GM03348 (cell line): ENCODE data around the gene PCCB.
"Not testable (repeated sequence)": the region's sequence is repeated elsewhere in the genome, so short reads cannot be mapped to it uniquely, and the experiment has no call there.

ENCODE experiments used
- DNase-seq: peaks from one replicate; pipeline ENCODE4 v3.0.0; 2012; ENCODE audit warnings: low spot score

PCCB gene

DNA sequence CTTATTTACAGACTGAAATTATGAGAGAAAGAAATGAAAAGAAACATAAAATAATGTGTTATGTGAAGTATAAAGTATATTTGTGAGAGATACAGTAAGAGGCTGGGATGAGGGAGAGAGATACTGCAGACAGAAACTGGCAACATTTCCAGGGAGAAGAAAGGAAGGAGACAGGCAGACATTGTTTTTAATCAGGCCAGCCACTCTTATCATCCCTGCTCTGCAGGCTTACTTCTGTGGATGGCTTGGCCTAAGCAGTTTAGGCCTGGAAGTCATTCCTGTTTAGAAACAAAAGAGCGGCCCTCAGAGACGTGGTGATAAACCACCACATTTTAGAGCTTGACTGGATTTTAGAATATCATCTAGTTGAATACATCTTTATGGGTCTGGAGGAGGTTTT lies 12.4 kb downstream of the PCCB start:
- no peak for DNase-seq

DNA sequence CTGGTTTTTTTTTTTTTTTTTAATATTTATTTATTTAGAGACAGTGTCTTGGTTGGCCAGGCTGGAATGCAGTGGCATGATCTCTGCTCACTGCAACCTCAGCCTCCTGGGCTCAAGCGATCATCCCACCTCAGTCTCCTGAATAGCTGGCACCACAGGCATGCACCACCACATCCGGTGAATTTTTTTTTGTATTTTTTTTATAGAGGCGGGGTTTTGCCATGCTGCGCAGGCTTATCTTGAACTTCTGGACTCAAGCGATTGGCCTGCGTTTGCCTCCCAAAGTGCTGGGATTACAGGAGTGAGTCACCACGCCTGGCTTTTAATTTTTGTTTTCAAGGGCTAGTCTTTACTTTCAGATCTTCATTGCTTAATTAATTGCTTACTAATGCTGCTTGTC lies 13.1 kb downstream of the PCCB start:
- no peak for DNase-seq

DNA sequence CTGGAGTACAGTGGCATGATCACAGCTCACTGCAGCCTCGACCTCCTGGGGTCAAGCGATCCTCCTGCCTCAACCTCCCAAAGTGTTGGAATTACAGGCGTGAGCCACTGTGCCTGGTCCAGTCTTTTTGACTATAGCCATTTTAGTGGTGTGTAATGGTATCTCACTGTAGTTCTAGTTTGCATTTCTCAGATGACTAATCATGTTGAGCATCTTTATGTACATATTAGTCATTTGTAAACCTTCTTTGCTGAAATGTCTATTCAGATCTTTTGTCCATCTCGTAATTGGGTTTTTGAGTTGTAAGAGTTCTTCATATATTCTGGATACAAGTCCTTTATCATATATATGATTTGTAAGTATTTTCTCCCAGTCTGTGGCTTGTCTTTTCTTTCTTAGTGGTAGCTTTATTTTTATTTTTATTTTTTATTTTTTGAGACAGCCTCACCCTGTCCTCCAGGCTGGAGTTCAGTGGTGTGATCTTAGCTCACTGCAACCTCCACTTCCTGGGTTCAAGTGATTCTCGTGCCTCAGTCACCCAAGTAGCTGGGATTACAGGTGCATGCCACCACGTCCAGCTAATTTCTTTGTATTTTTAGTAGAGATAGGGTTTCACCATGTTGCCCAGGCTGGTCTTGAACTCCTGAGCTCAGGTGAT lies 16.5 kb downstream of the PCCB start:
- DNase-seq: not testable (repeated sequence)

DNA sequence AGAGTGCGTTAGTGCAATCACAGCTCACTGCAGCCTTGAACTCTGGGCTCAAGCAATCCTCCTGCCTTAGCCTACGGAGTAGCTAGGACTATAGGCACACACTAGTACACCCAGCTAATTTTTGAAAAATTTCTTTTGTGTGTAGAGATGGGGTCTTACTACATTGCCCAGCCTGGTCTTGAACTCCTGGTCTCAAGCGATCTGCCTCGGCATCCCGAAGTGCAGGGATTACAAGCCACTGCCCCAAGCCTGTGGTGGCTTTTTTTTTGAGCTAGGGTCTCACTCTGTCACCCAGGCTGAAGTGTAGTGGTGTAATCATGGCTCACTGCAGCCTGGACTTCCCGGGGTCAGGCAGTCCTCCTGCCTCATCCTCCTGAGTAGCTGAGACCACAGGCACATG lies 17.1 kb downstream of the PCCB start:
- DNase-seq: no peak

DNA sequence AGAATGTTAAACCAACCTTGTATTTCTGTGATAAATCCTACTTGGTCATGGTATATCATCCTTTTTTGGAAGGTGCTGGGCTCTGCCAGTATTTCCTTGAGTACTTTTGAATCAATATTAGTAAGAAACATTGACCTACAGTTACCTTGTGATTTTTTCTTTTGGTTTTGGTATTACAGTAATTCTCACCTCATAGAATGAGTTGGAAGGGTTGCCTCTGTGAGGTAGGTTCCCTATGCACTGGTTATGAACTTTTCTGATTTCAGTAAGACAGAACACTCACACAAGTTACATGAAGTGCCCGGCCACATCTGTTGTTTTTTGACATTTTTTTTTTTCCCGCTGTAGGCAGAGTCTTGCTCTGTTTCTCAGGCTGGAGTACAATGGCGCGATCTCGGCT lies 20.0 kb downstream of the PCCB start:
- no peak for DNase-seq

DNA sequence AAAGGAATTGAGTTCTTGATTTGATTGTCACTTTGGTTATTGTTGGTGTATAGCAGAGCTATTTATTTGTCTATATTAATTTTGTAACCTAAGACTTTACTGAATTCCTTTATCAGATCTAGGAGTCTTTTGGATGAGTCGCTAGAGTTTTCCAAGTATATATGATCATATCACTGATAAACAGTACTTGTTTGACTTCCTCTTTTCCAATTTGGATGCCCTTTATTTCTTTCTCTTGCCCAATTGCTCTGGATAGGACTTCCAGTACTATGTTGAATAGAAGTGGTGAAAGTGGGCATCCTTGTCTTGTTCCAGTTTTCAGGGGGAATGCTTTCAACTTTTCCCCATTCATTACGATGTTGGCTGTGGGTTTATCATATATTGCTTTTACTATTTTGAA lies 21.5 kb downstream of the PCCB start:
- DNase-seq: not testable (repeated sequence)

DNA sequence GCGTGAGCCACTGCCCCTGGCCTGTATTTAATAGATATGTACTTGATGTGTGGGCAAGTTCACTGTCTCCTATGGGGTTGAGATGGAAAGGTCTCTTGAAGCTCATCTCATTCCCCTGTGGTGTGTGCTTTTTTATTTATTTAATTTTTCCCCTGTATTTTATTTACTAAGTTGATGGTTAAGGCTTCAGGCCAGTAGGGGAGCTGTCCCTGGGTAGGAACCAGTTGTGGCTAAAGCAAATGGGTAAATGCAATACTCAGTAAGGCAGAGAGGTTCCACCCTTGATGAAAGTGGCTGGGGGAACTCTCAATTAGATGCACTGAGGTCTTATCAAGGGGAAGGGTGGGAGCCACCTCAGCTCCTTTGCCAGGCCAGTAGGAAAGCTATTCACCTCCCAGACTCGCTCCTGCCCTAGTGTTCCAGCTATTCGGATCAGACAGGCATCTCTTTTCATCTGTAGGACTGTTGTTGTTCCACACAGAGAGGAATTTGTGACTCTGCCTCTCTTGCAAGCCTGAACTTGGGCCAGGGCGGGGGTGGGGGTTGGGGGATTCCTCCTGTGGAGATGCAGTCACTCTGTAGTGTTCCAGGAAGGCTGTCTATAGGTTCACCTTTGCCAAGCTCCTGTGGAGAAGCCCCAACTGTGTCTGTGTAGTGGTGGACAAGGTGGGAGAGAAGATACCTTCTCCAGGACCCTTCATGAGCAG lies 26.1 kb downstream of the PCCB start:
- no peak for DNase-seq

DNA sequence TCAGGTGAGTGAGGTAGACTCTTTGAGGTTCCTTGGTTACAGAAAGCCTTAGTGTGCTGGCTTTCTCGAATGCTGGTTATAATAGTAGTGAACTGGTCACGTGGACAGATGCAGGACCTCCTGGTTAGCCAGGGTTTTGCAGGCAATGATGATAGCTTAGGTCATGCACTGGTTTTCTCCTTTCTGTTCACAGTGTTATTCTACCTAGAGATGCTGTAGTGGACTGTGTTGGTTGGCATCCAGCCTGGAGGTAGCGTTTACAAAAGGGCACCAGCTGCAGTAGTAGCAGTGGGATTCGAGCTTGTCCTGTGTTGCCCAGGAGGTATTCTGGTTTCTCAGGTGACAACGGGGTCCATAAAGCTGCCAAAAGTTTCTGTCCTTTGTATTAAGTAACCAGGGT lies 27.0 kb downstream of the PCCB start:
- no peak for DNase-seq

DNA sequence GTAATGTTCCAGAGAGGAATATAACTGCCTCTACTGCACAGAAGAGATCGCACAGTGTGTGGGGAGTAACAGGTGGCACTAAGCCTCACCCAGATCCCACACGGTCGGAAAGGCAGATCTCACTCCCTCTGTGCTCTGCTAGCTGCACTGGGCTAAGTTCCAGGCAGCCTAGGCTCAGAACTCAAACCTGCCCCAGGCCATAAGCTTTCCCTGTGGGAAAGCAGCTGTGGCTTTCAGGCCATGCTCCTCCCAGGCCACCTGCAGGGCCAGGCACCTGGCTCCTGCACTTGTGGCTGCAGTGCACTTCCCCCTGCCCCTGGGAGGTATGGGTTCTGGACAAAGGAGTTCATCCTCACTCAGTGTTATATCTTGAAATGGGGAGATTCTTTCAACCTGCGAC lies 27.5 kb downstream of the PCCB start:
- DNase-seq: no peak

DNA sequence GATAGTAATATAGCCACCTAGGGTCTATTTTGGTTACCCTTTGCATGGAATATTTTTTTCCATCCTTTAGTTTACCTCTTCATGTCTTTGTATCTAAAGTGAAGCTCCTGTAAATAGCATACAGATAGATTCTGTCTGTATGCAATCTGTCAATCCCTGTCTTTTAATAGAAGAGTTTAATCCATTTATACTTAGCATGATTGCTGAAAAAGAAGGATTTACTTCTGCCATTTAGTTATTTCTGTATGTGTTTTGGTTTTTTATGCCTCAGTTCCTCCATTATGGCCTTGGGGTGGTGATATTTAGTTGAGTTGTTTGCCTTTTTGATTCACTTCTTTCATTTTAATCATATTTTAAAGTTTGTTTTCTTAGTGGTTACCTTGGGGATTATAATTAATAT lies 29.0 kb downstream of the PCCB start:
- DNase-seq: no peak

DNA sequence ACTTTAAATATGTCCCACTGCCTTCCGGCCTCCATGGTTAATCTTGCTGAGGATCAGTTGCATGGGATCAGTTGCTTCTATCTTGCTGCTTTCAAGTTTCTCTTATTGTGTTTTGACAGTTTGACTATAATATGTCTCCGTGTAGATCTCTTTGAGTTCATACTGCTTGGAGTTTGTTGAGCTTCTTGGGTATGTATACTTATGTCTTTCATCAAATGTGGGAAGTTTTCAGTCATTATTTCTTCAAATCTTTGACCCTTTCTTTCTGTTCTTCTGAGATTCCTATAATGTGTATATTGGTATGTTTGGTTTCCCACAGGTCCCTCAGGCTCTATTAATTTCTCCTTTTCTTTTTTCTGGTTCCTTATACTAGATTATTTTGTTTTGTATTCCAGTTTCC lies 30.8 kb downstream of the PCCB start:
- no peak for DNase-seq

DNA sequence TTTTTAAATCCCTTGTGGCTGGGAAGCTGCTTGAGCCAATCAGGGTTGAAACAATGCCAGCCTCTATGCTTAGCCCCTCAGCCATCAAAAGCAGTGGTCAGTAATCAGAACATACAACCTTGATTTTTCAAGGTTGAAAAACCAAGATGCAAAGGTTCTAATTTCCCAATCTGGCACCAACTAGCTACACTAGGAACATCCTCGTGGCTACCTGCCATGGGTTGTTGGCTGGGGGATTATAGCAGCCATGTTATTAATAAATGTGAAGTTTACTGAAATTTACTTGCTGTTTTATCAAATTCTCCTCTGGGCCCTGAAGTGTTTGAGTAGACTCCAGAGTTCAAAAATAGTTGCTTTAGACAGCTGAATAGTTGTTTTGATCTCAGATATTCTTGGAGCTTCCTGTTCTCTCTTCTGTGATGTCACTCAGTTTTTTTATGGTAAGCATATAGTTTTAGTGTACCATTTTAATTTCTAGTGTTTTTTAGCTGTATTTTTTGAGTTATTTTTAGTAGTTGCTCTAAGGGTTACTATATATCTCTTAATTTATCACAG lies 31.9 kb downstream of the PCCB start:
- no peak for DNase-seq

DNA sequence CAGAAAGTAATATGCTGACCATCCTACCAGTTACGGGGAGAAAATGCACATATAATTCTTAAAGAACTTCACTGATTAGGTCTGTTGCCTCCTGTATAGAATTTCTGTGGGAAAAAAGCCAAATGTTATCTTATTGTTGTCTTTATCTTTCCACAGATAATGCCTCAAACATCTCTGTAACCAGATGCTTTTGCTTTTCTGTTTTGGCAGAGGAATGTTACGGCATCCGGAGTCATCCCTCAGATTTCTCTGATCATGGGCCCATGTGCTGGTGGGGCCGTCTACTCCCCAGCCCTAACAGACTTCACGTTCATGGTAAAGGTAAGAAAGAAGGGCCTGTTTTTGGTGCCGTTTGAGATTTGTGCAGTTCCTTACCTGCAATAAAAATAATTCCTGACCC lies 33.5 kb downstream of the PCCB start:
- no peak for DNase-seq

DNA sequence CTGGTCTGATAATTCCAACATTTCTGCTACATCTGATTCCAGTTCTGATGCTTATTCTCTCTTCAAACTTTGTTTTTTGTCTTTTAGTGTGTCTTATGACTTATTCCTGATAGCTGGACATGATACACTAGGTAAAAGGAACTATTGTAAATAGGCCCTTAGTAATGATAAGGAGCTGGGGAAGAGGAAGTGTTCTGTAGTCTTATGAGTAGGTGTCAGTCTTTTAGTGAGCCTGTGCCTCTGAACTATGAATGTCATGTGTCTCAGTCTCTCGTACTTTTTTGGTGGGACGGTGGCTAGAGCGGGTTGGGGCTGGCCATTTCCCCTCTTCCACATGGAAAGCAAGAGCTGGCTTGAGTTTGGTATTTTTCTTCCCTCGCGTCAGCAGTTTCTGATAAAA lies 41.2 kb downstream of the PCCB start:
- no peak for DNase-seq

DNA sequence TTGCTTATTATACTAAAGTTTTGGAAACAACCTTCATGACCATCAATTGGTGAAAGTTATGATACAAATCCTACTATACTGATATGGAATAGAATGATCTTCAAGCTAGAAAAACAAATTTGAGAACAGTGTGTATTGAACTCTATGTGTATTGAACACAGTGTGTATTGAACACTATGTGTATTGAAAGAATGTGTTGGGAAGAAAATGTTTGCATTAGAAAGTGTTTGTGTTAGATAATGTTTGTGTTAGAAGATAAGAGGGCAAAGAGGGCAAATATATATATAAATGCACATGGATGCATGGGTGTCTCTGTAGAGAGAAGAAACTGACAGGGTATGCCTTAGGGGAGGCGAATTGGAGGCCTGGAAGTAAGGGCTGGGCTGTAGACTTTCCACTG lies 42.4 kb downstream of the PCCB start:
- DNase-seq: no peak

DNA sequence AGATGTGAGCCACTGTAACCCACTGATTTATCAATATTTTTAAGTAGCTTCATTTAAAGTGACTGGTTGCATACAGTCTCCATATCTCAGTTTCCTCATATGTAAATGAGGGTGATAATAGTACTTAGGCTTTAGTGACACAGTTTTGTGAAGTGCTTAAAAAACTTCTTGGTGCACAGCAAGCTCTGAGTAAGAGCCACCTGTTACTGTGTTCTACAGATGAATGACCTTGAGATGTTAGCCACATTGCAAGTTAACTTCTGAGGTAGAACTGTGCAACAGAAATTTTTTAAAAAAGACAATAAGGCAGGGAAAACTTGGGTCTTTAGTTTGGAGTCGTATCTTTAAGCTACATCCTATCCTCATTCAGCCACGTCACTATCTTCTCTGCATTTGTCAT lies 43.1 kb downstream of the PCCB start:
- no peak for DNase-seq

DNA sequence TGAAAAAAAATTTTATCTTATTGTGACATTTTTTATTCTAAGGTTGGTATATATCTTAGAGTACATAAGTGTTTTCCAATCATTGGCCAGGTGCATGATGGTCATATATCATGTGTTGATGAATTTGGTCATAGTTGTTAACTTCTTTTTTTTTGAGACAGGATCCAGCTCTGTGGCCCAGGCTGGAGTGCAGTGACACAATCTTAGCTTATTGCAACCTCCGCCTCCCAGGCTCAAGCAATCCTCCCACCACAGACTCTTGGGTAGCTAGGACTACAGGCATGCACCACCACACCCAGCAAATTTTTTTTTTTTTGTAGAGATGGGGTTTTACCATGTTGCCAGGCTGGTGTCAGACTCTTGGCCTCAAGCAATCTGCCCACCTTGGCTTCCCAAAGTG lies 44.0 kb downstream of the PCCB start:
- DNase-seq: no peak

DNA sequence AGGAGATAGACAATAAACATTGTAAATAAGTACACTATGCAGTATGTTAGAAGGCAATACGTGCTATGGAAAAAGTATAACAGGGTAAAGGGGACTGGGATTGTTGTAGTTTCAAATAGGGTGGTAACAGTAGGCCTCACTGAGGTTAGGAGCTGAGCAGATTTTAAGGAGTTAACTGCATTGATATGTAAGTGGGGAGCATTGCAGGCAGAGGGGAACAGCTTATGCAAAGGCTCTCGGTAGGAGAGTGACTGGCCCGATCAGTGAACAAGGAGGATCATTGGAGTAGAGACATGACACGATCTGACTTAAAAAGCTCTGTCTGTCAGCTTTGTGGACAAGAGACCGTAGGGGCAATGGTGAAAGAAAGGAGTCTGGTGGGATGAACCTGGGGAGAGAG lies 46.8 kb downstream of the PCCB start:
- DNase-seq: no peak

DNA sequence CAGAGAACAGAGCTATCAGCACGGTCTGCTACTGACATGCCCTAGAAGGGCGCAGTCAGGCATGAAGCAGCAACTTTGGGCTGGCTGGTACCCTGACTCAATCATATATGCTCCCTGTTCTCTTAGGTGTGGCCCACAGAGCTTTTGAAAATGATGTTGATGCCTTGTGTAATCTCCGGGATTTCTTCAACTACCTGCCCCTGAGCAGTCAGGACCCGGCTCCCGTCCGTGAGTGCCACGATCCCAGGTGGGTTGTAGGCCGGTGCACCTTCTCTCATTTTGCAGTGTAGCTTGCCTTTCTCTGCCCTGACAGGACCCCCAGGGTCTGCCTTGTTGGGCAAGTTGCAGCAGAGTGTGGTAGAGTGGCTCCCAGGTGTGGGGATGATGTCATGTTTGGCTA lies 47.7 kb downstream of the PCCB start:
- no peak for DNase-seq

DNA sequence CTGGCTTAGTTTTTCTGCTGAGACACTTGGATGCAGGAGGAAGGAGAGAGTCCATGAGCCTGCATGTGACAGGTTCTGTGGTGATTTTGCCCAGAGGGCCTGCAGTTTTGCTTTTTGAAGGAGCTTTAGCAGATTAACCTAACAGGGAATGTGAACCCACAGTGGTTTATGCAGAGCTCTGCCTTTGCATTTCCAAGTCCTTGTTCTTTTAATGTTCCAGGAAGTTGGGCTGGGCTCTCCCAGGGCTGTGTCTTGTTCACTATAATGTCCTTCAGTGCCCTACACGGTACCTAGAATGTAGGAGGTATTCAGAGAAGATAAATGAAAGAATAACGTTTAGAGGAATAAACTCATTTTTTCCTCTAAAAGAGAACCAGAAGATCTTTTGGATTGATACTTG lies 50.3 kb downstream of the PCCB start:
- no peak for DNase-seq

DNA sequence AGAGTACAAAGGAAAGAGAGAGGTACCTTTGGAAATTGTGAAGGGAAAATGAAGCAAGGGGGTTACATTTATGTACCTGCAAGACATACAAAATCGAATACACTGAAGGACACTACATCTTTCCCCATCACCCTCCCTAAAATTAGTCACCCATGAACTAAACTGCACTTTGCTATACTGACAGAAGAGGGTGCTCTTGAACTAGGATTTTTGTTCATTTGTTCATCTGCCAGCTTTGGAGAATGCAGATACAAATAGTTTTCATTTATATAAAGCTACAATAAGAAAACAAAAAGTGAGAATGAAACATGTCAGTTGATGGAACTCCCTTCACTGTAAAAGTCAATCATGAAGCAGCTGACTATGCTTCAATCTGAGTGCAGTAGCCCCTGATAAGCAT lies 55.7 kb downstream of the PCCB start:
- DNase-seq: no peak

DNA sequence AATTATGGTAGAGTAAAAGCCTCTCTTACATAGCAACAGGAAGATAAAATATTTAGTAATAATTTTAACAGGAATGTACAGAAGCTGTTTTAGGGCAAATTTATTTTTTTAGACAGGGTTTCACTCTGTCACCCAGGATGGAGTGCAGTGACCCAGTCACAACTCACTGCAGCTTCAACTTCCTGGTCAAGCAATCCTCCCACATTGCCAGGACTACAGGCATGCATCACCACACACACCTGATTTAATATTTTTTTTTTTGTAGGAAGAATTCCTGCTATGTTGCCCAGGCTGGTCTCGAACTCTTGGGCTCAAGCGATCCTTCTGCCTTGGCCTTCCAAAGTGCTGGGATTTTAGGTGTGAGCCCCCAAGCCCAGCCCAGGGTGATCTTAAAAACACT lies 61.1 kb downstream of the PCCB start:
- no peak for DNase-seq

DNA sequence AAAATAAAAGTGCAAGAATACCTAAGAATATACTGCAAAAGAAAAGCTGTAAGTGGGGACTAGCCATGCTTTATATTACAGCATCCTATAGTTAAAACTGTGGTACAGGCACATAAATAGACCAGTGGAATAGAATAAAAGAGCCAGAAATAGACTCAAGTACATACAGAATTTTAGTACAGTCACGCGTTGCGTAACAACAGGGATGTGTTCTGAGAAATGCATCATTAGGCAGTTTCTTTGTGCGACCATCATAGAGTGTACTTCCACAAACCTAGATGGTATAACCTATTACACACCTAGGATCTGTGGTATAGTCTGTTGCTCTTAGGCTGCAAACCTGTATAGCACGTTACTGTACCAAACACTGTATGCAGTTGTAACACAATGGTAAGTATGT lies 61.8 kb downstream of the PCCB start:
- DNase-seq: no peak

DNA sequence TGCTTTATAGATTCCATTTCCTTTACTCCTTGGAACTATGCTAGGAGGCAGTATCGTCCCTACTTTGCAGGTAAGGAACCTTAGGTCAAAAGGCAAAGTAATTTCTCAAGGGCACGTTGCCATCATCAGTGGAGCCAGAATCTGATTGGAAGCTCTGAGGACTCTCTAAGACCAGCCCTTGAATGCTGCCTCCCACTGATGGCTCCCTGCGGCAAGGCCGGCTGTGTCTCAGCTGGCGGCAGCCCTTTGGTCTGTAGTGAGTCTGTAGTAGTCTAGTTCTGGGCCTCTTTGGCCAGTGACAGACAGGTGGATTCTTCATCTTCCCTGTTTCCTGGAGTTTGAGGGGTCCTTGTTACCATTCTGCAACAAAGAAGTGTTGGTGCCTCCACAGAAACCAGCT lies 76.2 kb downstream of the PCCB start:
- no peak for DNase-seq
